ENCODE data around the gene BEGAIN.

Gene BEGAIN

DNA sequence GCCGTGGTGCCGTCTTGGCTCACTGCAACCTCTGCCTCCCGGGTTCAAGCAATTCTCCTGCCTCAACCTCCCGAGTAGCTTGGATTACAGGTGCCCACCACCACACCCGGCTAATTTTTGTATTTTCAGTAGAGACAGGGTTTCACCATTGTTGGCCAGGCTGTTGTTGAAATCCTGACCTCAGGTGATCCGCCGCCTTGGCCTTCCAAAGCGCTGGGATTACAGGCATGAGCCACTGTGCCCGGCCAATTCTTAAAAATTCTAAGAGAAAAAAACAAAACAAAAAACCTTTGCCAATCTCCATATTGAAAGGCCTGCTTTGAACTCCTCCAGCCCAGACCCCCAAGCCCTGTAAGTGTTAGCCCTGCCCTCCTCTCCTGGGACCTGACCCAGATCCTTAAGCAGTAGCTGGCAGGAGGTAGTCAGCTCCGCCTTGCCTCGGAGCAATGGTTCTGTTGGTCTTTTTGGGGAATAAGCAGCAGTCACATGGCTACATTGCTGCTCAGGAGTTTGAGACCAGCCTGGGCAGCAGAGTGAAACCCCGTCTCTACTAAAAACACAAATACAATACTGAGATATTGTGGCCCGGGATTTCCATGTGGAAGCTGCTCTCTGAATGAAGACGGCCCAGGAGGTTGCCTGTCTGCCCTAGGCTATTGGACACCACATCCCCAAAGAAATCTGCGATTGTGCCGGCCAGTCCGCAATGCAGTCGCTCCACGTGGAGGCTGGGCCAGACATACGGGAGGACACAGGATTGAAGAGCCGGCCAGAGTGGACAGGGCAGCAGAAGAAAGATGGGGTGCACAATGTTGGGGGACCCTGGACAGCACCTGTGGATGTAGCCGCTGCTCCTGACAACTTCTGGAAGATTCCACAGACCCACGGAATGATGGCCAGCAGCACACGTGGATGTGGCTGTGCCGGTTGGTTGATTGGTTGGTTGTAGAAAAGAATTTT lies 28.8 kb upstream of the BEGAIN start:
- DNase-seq: no peak

- no peak for DNase-seq
These were observed 27.6 kb upstream of the BEGAIN start for GRCh38 chr14:100614803-100615202.

GRCh38 chr14:100612986-100613385 lies 25.8 kb upstream of the BEGAIN start:
- DNase-seq: no peak

DNA sequence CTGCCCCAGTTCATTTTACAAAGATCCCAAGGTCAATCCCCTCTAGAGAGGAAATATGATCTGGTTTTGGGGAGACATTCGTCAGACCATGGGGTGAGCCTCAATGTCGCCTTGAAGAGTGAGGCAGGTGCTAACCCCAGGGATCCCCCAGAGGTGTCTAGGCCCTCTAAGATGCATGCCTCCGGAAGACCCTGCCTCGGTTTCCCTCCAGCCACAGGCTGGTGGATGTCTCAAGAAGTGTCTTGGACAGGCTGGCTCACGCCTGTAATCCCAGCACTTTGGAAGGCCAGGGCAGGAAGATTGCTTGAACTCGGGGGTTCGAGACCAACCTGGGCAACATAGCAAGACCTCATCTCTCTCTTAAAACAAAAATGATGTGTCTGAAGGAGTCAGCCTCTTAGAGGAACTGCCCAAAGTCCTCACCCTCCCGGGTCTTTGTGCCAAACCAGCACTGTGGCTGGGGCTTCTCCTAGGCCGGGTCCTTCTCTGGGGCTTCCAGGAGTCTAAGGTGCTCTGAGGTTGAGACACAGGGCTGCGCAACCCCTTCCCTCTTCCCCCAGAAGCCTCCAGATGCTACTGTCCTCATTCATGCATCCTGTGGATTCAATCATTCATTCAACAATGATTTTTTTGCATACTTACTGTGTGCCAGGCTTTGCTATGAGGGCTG lies 24.7 kb upstream of the BEGAIN start:
- no peak for DNase-seq

DNA sequence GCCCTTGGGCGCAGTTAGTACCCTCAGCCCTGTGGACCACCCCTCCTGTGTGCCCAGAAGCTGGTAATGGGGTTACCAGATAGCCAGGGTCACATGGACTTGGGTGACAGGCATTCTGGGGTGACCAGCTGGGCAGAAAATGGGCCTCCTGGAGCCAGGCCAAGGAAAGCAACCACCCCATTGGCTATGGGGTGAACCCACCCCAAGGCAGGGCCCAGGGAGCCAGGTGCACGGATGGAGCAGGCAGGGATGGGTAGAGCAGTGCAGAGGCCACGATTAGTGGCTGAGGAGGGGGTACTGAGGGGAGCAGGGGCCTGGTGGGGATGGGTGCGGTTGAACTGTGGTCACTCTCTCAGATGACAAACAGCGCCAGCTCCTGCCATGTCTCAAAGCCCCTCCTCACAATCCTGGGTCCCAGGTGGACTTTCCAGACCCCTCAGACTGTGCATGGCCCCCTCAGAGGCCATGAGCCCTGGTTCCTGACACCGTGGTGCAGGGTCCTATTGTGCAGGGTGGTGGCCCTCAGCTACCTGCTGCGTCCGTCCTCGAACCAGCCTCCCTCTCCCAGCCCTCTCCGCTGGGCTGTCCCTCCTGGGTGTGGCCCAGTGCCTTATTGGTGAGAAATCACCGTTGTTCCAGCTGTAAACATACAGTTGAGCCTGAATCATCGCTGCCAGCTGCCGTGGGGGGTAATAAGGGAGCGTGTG lies 23.4 kb upstream of the BEGAIN start:
- DNase-seq: no peak

- DNase-seq: no peak
These were observed 22.7 kb upstream of the BEGAIN start for GRCh38 chr14:100609941-100610391.

DNA sequence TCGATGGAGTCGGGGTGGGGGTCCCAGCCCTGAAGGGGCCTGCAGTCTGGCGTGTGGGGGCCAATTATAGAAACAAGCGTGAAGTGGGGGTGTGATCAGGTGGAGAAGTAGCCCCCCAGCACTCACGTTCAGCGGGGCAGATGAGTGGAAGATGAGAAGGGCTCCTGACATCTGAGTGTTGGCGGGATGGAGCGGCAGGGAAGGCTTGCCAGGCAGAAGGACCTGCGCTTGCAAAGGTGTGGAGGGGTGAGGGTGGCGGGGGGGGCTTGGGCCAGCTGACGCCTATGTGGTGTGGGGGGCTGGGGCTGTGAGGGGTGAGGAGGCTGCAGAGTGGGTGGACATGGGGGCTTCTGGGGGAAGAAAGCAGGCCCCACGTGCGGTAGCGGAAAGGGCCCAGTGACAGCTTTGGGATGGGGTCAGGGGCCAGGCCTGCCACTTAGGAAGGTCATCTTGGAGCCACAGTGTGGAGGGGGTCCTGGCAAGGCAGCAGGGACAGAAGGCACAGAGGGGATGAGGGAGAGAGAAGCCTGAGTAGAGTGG lies 22.2 kb upstream of the BEGAIN start:
- no peak for DNase-seq

GRCh38 chr14:100608586-100609330 lies 21.5 kb upstream of the BEGAIN start:
- no peak for DNase-seq

- DNase-seq: no peak
These were observed 20.8 kb upstream of the BEGAIN start for GRCh38 chr14:100608064-100608463.

DNA sequence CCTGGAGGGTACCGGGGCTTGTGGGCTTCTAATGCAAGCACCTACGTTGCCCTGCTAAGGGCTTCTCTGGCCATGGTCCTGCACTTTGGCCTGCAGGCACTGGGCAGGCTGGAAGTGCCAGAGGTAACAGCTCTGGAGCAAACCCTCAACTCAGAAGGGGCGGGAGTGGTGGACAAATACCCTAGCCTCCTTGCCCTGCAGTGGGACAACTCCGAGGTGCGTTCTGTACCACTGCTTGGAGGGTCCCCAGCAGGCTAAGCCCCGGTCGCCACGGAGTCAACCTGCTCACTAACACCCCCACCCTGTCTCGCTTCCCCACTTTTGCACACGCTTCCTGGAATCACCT lies 20.4 kb upstream of the BEGAIN start:
- no peak for DNase-seq

DNA sequence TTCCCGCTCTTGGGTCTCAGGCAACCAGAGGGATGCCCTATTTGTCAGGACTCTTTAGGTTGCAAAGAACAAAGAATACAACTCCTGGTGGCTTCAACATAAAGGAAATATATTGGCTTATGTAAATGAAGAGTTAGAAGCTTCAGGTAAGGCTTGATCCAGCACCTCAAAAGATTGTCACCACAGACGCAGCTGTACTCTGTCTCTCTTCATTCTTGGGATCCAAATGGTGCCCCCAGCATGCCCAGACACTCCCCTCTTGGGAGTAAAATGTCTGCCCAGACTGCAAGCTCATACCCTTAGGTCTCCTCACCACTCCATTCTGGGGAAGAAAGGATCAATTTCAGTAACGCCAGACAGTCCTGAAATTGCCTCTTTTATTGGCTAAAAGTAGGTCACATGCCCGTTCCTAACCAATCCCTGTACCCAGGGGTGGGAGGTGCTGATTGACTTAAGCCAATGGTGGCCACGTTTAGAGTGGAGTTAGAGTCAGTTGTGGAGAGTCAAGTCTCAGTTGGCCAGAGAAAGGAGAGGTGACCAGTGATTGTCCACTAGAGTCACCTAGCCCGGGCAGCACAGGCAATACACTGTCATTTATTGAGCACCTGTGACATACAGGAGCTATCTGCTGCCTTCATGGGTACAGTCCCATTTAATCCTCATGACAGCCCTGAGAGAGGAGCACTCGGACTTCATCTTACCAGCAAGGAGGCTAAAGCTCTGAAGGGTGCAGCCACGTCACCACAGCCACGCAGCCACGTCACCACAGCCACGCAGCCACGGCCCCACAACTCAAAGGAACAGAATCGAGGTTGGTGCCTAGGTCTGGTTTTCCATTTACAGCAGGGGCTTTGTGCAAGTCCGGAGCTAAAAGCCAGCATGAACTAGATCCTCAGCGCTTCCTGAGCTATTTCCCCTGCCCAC lies 19.7 kb upstream of the BEGAIN start:
- no peak for DNase-seq

- DNase-seq: no peak
These were observed 18.8 kb upstream of the BEGAIN start for GRCh38 chr14:100605706-100606686.

GRCh38 chr14:100605230-100605629 lies 18.0 kb upstream of the BEGAIN start:
- DNase-seq: no peak

- DNase-seq: no peak
These were observed 17.5 kb upstream of the BEGAIN start for GRCh38 chr14:100604709-100605108.

DNA sequence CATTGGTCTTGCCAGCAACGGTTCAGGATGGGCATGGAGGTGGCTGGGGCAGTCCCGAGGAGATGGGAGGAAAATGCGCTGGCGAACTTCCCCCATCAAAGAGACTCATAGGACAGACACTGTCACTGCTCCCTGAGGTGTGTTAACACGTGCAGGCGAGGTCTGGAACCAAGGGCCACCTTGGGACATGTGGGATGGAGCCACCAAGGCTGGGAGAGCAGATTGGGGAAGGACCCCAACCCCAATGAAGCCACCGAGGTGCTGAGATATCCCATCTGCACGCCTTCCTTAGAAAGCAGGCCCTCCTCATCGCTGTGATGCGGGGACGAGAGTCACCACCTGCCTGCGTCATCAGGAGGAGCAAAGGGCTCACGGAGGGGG lies 16.9 kb upstream of the BEGAIN start:
- no peak for DNase-seq

DNA sequence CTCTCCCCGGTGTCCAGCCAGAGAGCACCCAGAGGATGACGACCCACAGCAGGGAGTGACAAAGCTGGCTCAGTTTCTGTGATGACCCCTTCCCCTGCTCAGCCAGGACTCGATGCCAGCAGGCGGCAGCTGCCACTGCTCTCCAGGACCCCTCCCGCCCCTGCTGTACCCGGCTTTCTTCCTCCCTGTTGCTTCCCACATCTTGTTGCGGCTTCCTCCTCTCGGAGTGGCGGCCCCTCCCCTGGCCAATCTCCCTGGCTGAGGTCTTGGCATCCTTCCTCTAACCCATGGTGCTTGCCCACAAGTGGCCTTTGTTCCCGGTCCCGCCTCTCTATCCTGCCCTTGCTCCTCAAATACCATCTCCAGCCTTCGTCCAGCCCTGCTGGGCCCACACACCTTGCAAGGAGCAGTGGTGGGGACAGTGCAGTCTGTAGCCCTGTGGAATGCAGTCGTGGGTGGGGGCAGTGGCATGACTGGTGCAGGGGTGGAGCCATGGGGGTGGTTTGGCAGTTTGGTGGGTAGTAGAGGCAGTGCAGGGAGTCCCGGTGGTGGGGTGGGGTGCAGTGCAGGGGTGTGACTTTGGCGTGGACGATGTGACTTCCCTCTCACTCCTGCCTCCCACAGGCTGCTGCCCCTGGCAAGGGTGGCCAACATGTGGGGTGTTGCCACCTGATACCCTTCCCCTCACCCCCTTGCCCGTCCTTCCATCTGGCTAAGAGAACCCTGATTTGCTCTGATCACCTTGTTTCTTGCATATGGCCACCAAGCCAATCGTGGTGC lies 16.3 kb upstream of the BEGAIN start:
- no peak for DNase-seq

GRCh38 chr14:100602621-100603230 lies 15.5 kb upstream of the BEGAIN start:
- no peak for DNase-seq

- DNase-seq: no peak
These were observed 14.7 kb upstream of the BEGAIN start for GRCh38 chr14:100601914-100602313.

- DNase-seq: no peak
These were observed 13.8 kb upstream of the BEGAIN start for GRCh38 chr14:100601064-100601463.

All from NCI-H1048 (cell line).